NOMO-1 treated with DMSO at 0.1 percent for 48 hours (cell line): ENCODE data around the gene CLEC4G.
"Not testable (repeated sequence)": the region's sequence is repeated elsewhere in the genome, so short reads cannot be mapped to it uniquely, and the experiment has no call there.

Experiments used
- DNase-seq: peaks from one replicate; lab custom pipeline; 2025; ENCODE audit not compliant: unreplicated experiment; lab: John Stamatoyannopoulos, UW

CLEC4G gene

GRCh38 chr19:7746903-7747884 is 15.3 kb upstream of the CLEC4G start, which contains the start of gene CD209:
TSS of gene CD209 (minus strand) at chr19:7747534. CDS start at chr19:7747511, 23 bp downstream.
- peak; percentile 17 for DNase-seq

- not testable (repeated sequence) for DNase-seq
Observed at GRCh38 chr19:7746306-7746705, 14.4 kb upstream of the CLEC4G start.

GRCh38 chr19:7744871-7745650 is 13.2 kb upstream of the CLEC4G start:
- no peak for DNase-seq

- no peak for DNase-seq
Observed at GRCh38 chr19:7744199-7744786, 12.4 kb upstream of the CLEC4G start.

- no peak for DNase-seq
Observed at GRCh38 chr19:7743425-7743841, 11.5 kb upstream of the CLEC4G start.

GRCh38 chr19:7742991-7743390 is 11.1 kb upstream of the CLEC4G start:
- no peak for DNase-seq

GRCh38 chr19:7742575-7742974 is 10.7 kb upstream of the CLEC4G start:
- no peak for DNase-seq

- DNase-seq, result peak; percentile 45
Observed at GRCh38 chr19:7740682-7741054, 8.8 kb upstream of the CLEC4G start.

GRCh38 chr19:7739801-7740681 is 8.1 kb upstream of the CLEC4G start:
- DNase-seq, result peak; percentile 45

- DNase-seq, result no peak
Observed at GRCh38 chr19:7739211-7739755, 7.4 kb upstream of the CLEC4G start.

- DNase-seq, result no peak
Observed at GRCh38 chr19:7738023-7738422, 6.1 kb upstream of the CLEC4G start.

- no peak for DNase-seq
Observed at GRCh38 chr19:7737215-7737614, 5.3 kb upstream of the CLEC4G start.

GRCh38 chr19:7736148-7736547 is 4.2 kb upstream of the CLEC4G start:
- no peak for DNase-seq

- peak; percentile 88 for DNase-seq
Observed at GRCh38 chr19:7734220-7735203, 2.6 kb upstream of the CLEC4G start.

GRCh38 chr19:7733376-7733775 is 1.5 kb upstream of the CLEC4G start:
- DNase-seq, result no peak

- DNase-seq, result no peak
Observed at GRCh38 chr19:7731615-7732014, 295 bp downstream of the CLEC4G start.

- DNase-seq, result no peak
Observed at GRCh38 chr19:7731218-7731595, 703 bp downstream of the CLEC4G start.

GRCh38 chr19:7730286-7731217 is 1.4 kb downstream of the CLEC4G start:
- no peak for DNase-seq
